NCI-H187 (cell line): ENCODE measurements around the gene ASB4.
"Not testable (repeated sequence)": the region's sequence is repeated elsewhere in the genome, so short reads cannot be mapped to it uniquely, and the experiment has no call there.

Experiments used
- DNase-seq, 2 experiments: peaks; one replicate each; lab custom pipeline; 2025; lab: John Stamatoyannopoulos, UW

ASB4 gene

GRCh38 chr7:95478272-95479037, 7.3 kb upstream of the ASB4 start:
- DNase-seq, result no peak

DNA sequence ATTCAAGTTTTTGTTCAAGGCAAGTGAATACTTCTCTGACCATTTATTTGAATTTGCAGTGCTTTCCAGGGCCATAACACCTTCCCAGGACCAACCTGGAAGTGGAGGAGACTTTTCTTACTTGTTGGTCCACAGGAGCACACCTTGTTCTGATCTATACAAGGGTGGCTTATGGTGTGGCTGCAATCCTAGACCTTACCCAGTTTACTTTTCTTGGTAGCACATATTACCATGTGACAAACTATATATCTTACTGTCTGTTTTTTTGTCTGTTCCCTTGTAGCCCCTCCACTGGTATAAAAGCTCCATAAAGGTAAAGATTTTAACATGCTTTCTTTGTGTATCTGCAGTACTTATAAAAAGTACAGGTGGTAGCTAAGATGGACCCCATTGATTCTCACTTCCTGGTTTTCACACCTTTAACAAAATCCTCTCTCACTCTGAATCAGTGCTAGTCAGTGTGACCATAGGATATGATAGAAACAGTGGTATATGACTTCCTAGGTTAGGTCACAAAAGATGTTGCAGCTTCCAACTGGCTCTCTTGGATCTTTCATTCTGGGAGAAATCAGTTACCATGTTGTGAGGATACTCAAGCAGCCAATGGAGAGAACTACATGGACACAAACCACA, 5.6 kb upstream of the ASB4 start:
- no peak for DNase-seq

DNA sequence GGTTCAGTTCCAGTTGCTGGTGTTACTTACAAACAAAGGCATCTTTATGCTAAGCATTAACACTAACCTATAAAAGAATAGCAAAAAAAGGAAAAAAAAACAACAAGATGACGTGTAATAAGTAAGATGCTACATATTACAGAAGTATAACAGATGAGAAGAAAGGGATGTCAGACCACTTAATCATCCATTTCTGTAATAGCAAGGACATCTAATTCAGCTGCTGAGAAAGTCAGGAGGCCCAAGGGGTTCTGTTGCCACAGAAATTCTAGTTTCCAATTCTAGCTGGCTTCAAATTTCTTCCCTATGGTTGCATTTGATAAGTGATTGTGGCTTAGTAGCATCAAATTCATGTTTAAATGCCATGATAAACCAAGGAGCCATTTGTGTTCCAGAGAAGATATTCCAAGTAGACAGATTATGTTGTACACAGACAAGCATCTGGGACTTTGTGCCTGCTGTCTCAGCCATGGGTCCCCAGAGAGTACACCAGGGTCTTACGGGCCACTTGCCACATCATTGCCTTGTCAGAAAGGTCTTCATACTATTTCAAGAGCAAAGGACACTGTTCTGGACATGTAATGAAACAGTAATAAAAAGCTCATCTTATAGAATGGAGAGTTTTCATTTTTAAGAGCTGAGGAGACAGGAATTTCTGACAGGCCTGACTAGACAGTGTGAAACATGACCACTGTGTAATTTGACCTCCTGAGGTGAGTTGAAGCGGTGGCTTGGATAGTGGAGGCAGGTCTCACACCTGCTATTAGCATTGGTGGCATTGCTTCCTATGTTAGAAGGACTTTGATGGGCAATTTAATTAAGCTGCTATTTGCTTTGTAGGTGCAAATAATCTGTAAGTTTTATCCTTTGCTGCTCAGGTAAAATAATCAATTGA, 4.2 kb upstream of the ASB4 start:
- DNase-seq, result peak in 1 of 2 experiments; percentile 11

DNA sequence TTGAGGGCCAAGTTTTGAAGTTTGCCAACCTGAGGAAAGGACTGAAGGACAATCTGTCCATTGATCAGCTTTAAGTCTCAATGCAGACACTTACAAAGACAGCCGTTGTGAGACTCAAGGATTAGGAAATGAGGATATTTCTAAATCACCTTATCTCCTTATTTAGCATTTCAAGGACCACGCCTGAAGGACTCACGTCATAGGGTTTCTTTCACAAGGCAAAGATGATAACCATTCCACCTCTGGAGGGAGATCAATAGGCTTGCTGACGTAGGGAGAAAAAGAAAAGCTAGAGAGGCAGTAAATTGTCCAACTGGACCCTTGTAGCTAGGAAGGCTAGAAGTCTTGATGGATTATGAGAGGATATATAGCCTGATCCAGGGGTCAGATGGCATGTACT, 3.3 kb upstream of the ASB4 start:
- no peak for DNase-seq

GRCh38 chr7:95490231-95490762, 4.6 kb downstream of the ASB4 start:
- no peak for DNase-seq

- DNase-seq, result no peak
Measured at GRCh38 chr7:95491201-95491600, 5.5 kb downstream of the ASB4 start.

- DNase-seq, result peak; percentile 80 to 86
Measured at GRCh38 chr7:95491634-95492314, 6.0 kb downstream of the ASB4 start.

GRCh38 chr7:95493247-95493646, 7.5 kb downstream of the ASB4 start:
- DNase-seq, result no peak

DNA sequence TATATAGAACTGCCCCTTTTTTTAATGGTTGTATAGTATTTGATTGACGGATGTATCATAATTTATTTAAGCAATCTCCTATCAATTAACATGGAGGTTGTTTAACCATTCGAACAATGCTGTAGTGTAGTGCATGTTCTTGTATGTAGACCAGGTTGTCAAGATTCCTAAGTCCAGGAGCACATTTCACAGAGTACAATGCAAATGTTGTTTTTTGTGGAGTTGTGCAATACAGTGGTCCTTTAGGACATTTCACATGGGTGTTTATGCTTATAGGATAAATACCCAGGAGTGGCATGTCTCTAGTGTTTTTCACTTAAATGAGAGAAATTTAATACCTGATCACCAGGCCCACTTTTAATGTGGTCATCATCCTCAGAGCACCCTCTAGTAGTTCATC, 8.1 kb downstream of the ASB4 start:
- DNase-seq, result no peak

DNA sequence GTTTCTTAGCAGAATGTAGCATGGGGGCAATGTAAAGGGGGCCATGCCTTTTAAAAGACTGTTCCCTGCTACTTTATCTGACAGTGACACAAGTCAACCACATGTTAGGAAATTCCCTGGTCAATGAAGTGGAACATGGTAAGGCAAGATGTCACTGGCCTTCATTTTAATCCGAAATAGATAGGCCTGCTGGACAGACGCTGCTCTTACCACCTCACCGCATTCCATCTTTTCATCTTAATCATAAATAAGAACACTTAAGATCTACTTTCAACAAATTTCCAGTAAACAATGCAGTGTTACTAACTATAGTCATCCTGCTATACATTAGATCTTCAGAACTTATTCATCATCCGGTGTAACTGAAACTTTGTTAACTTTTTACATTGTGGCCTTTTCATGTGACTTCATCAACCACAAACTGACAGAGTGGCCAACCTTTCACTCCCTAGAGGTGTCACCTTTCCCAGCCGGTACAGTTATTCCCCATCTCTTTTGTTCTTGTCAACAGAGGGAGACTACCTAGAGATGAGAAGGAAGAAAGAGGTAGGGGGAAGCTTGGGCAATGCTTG, 15.6 kb downstream of the ASB4 start:
- no peak for DNase-seq

DNA sequence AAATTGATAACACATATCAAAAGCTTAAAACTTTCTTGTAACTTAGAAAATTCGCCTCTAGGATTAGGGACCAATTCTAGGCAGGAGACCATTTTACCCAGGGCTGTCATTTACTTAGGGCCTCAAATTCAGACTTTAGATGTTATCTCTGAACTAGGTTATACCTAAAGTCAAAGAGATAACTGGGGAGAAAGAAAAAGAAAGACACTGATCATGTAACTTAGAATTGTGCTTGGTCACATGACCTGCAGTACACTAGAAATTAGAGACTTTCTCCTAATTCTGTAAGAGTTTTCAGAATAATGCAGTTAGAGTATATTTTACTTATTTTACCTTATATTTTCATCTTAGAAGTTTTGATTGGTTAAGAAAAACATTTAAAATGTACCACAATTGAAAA, 16.7 kb downstream of the ASB4 start:
- DNase-seq, result no peak

GRCh38 chr7:95503271-95504131, 17.8 kb downstream of the ASB4 start:
- DNase-seq, result no peak

DNA sequence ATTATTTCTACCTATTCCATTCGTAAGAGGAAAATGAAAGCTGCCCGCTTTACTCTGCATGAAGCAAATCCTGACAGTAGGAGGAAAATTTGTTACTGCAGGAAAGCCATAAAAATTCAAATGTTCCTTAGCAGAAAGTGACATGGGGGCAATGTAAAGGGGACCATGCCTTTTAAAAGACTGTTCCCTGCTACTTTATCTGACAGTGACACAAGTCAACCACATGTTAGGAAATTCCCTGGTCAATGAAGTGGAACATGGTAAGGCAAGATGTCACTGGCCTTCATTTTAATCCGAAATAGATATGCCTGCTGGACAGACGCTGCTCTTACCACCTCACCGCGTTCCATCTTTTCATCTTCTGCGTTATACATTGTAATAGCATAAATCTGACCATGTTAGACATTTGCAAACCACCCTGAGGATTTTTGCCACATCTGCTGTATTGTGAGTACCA, 18.4 kb downstream of the ASB4 start:
- DNase-seq, result not testable (repeated sequence)

- no peak for DNase-seq
Measured at GRCh38 chr7:95508780-95509179, 23.0 kb downstream of the ASB4 start.

- no peak for DNase-seq
Measured at GRCh38 chr7:95509199-95509598, 23.5 kb downstream of the ASB4 start.

DNA sequence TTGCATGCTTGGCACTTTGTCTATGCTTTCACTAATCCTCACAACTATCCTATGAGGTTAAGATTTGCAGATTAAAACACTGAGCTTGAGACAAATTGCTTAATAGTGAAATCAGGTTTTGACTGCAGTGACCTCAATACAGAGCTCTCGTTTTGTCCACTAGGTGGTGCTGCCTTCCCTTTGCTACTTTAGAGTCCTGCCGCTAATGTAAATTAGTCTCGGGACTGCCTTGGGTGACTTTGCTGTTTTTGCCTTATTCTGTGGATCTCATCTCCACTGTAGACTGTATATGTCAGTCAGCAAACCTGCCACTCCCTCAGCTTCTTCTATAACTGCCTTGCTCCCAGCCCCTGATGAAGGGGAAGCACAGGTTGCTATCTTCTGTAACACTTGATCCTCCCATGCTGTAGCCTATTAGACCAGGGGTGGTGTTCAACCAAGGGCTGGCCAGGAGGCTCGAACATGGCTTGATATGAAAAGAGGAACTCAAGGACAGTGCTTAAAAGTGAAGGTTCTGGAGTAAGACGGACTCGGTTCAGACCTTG, 26.0 kb downstream of the ASB4 start:
- peak in 1 of 2 experiments; percentile 32 for DNase-seq

- DNase-seq, result no peak
Measured at GRCh38 chr7:95517458-95517857, 31.7 kb downstream of the ASB4 start.

- no peak for DNase-seq
Measured at GRCh38 chr7:95517870-95518269, 32.1 kb downstream of the ASB4 start.

- no peak for DNase-seq
Measured at GRCh38 chr7:95520136-95520535, 34.4 kb downstream of the ASB4 start.

GRCh38 chr7:95525503-95525902, 39.8 kb downstream of the ASB4 start:
- no peak for DNase-seq
